HG03378 (cell line): ENCODE results near the gene KCNJ10.

Source experiments
- ATAC-seq: cut with Tn5 transposase; IDR thresholded peaks from one replicate; pipeline ENCODE4 v1.9.1; 2021; ENCODE audit warnings: mild to moderate bottlenecking, moderate library complexity; ENCODE audit not compliant: unreplicated experiment

Gene KCNJ10

DNA sequence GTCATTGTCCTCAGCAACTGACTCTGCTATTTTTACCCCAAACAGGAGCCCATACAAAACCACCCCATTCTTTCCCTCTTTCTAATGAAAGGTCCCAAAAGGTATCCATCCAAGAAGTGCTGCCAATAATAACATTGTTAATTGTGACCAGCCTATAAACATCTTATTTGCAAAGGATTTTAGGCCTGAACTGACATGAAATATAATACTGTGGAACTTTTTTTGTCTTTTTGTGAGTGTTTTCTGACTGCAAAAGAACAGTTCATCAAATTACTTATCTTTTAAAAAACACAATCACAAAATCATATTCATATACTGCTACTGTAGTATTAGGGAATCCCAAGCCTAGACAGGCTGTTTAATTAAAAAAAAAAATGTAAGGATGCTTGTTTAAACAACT lies 41.5 kb downstream of the KCNJ10 start:
- ATAC-seq, result no peak

DNA sequence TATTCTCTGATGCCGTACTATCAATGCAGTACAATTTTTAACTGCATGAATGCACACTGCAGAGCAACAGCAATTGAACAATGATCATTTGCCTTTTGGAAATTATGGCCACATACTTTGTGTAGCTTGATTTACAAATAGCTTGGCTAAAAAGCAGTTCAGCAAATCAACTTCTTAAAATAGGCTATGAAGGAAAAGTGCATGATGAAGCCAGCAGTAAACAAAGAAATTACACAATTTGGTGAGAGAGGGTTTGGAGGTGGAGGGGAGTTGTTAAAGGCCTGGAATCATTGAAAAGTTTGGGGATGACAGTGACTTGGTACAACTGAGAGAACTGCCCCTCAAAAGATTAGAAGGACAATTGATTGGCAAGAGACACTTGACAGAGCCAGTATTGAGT lies 44.6 kb downstream of the KCNJ10 start:
- no peak for ATAC-seq

DNA sequence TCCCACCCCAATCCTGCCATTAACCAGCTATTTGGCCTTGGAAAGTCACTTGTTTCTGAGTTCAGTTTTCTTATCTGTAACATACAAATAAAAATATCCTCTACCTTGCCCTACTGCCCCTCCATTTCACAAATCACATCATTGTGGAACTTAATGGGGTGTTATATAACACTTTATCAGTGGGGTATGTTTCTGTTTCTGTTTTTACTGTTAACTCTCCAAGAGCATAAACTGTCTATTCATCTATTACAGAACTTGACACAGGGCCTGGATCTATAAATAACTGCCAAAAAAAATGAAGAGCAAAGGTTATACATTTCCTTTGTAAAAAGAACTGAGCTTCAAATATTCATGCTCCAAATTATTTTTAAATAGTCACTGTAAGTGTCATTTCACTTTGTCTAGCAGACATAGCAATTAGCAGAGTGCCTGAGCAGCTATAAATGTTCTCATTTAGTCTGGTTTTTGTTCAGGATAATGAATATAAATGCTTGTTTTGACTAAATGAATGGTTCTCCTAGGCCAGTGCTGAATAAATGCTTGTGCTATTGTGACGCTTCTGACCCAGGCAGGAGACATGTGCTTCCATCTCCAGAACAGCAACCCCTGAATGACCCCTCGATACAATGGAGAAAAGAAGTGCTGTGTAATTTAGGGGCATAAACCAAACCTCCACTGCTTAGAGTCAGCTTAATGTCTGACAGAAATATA lies 45.6 kb downstream of the KCNJ10 start:
- ATAC-seq, result no peak

DNA sequence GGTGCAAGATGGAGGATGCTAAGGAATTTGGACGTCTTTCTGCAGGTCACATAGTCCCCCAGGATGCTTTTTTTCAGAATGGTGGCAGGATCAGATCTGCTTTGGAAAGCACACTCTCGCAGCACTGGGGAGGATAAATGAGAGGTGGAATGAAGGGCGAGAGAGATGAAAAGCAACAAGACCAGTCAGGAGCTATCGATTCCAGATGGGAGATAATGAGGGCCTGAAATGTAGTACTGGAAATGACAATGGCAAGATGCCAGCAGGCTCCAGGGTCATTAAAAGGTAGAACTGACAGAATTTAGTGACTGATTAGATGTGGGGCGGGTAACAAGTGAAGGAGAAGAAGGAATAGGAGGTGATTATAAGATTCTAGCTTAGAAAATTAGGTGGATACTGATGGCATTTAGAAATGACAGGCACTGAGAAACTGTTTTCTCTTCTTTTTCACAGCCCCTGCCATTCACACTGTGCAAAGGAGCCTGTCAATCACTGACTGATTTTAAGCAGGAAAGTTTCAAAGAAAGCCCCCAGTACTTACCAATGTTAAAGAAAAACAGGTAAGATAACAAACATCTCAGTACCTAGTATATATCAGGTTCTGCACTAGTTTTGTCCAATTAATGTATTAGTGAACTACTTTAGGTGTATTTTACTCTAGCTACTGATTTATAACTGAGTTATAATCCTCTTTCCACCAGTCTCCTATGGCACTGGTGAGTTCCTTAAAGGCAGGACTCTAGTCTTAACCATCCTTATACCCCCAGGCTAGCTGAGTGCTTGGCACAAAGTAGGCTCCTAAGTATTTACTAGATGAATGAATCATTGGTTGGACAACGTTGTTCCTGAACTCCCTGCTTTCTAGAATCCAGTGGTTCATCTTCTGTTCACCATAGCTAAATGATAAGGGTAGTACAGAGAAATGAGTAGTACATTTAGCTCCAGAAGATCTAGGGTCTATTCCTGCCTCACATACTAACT lies 47.3 kb downstream of the KCNJ10 start:
- no peak for ATAC-seq

DNA sequence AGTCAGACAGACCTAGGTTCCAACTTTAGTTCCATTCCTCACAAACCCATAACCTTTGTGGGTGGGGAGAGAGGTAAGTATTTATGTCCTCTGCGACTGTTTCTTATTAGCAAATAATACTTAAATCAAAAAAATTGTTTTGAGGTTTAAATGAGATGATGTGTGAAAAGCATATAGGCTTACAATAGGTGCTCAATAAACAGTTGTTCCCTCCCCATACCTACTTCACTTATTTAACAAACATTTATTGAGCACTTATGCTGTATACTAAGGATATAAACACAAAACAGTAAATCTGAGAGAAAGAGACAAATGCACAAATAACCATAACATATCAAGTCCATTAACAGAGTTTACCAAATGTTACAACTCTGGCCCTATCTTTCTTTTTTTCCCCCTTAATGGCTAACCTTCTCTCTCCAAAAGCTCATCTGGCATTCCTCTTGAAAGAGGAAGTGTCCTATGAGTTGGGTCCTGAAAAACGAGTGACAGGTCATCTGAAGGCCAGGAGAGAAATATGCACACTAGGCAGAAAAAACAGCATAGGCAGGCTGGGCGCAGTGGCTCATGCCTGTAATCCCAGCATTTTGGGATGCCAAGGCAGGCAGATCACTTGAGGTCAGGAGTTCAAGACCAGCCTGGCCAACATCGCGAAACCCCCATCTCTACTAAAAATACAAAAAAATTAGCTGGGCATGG lies 48.4 kb downstream of the KCNJ10 start:
- ATAC-seq, result no peak

DNA sequence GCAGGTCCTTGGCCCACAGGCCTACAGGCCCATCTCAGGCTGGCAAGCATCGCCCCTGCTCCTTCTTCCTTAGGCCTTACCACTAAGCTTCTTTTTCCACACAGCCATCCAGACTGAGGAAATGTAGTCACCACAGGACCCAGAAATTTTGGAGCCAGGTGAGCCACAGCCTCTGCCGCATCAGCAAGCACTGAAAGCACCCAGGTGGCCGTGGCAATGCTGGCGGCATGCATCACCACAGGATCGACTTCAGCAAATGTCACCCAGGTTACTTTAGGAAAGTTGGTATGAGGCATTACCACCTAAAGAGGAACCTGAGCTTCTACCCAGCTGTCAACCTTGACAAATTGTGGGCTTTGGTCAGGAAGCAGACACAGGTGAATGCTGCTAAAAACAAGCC lies 49.8 kb downstream of the KCNJ10 start:
- ATAC-seq, result no peak

DNA sequence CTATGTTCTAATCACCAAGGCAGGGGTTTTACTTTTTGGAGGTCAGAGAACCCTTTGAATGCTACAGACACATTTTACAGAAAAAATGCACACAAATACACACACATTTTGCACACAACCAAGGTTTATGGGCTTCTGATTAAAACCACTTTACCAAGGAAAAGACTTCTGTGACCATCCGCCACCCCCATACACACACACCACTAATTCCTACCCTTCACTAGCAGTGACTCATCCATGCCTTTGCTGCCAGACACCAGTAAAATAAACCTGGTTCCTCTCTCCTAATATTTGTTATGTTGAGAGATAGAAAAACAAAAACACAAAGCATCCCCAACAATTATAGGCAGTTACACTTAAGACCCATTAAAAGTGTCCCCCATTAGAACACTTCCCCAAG lies 51.1 kb downstream of the KCNJ10 start:
- ATAC-seq, result no peak

DNA sequence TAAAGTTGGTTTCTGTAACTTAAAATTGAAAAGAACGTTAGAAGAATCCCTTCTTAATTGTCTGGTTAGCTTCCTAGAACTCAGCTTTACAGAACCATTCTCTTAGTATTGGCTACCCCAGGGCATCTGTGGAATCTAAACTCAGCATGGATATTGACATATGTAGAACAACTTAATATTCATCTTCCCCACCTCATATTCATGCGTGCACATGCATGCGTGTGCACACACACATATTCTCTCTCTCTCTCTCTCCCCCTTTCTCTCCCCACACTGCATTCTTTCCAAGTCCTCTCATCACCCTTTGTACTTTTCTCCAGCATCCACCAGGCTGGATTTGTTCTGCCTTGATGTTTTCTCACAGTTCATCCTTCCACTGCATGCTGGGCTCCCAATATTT lies 51.6 kb downstream of the KCNJ10 start:
- no peak for ATAC-seq

DNA sequence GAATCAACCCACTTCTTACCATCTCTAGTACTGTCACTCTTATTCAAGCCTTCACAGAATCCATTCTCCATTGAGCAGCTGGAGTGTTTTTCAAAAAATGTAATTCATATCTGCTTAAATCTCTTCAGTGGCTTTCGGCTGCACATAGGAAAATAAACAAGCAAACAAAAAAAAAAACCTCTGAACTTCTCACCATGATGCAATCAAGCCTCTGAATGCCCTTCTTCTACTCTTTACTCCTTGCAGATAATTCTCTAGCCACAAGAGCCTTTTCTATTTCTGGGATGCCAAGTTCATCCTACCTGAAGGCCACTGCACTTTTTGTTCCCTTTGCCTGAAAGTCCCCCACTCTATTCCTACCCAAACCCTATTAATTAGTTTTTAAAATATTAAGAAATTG lies 52.4 kb downstream of the KCNJ10 start:
- no peak for ATAC-seq

DNA sequence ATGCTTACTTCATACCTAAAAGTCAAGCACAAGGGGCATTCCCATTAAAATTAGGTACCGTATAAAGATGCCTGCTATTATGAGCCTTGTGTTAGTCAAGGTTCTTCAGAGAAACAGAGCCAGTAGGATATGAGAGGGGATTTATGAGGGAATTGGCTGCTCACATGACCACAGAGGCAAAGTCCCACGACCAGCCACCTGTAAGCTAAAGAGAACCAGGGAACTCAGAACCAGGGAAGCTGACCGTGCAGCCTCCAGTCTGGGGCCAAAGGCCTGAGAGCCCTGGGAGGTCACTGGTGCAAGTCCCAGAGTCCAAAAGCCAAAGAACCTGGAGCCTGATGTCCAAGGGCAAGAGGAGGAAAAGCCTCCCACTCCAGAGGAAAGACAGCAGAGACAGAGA lies 58.2 kb downstream of the KCNJ10 start:
- ATAC-seq, result no peak

DNA sequence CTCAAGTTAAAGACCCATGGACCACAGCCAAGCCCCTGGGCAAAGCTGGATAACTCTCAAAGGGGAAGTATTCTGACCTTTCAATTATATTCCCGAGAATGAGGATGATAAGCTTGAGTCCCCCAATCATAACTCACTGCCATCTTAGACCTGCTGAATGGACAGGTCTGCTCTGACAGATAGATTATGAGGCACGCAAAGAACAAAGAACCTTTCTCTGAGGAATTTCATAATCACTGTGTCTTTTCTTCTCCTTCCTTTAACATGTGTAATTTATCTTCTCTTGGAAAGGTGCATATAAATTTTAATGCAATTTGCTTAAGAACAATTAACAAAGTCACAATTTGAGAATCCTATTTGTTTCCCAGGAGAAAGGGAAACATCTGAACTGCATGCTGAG lies 60.2 kb downstream of the KCNJ10 start:
- no peak for ATAC-seq

DNA sequence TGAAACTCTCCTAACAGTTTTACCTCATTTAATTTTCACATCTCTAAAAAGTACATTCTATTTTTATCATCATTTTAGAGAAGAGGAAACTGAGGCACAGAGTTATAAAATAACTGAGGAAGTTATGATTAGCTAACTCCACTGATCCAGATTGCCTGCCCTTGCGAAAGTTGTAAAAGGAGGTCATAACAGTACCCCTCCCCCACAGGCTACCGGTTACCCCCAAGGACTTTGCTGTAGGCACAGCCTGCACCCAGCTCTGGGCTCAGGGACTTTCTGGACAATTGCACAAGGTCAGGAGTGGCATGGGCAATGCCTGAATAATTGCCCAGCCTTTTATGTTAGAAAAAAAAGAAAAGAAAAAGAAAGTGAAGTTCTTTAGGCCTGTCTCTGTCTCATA lies 60.9 kb downstream of the KCNJ10 start:
- ATAC-seq, result no peak

DNA sequence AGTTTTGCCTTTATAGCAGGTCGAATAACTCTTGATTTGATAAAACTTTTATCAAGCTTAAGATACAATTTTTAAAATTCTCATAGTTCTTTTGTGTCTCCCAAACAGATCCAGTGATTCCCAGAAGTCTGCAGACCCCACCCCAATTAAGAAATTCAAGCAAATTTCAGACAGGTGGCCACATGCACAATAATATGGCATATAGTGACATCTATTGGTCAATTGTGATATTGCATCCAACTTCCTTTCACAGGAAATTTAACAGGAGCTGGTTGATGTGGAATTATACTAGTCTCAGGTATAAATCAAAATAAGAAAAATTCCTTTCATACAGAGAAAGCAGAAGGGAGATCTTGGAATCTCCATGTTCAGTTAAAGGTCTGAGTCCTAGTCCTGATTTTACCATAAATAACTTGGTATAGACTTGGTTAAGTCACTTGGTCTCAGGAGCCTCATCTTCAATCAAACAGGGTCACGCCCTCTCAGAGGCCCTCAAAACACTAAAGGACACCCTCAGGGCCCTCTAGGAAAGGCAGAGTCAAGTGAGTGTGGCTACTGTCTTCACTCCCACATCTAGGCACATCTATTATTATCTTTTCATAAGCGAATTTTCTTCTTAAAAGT lies 62.3 kb downstream of the KCNJ10 start:
- no peak for ATAC-seq

DNA sequence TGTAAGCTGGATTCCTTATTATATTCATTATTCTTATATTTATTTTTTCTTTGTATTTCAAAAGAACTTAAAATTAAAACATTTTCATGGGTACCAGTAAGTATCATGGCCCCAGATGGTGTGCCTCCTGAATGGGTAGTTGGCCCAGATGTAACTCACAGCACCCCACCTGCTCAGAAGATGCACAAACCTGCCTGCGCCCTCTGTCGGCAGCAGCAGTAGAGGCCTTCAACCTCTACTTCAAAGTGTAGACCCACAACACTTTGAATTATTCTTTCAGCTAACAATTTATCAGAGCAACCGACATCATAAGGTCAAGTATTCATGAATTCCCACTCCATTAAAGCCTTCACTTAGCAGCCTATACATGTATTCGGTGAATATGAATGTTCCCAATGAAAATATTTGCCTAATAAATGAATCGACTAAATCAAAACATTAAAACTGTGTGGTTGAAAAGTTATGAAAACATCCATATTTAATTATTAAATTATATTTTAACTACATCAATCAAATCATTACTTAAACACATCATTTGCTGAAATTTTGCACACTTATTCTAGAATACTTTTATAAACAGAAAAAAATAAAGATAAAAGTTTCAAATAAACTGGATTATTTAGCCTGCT lies 63.5 kb downstream of the KCNJ10 start:
- ATAC-seq, result no peak

DNA sequence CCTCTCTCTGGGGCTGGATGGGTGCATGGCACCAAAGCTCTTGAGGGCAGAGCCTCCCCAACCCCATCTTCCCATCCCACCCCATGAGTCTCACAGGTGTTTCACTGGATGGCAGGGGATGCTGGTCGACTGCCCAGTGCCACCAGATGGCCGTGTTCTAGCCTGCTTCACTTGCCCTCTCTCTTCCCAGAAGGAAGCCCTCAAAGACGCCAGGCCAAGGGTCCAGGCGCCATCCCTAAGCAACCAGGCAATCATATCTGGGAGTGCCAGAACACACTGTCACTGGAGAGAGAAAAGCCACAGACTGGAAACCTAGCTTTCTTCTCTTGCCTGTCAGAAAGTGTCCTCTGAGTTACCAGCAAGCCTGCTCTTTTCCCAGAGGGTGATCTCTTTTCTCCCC lies 64.9 kb downstream of the KCNJ10 start:
- no peak for ATAC-seq

DNA sequence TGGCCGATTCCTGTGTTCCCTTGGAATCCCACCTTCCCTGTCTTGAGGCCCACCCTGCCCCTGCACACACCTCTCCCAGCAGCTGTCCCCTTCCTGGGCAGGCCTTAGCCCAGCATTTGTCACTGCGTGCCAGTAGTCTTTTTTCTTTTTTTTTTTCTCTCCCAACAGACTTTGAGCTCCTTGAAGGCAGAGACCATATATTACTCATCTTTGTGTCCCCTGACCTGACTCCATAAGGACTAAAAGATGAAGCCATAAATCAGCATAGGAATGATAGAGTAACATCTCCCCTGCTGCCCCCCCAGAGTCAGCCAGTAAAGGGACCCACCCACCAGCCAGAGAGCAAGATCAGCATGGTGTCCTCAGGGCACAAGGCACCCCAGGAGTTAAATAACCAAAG lies 65.5 kb downstream of the KCNJ10 start:
- ATAC-seq, result no peak

DNA sequence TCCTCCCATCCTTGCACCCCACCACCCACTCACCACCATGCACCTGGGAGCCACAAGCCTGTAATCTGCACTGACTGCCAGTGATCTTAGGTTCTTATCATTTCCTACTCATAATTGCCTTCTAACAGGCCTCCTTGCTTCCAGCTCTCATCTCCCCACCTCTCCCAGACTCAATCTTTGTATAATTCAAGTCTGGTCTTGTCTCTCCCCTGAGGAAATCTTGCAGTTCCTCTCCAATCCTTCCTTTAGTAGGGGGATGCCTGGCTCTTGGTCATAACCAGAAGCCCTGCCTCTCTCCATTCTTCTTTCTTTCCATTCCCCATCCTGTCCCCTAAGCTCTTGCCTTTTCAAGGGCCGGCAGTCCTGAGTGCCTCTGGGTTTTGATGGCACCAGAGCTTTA lies 66.0 kb downstream of the KCNJ10 start:
- no peak for ATAC-seq

DNA sequence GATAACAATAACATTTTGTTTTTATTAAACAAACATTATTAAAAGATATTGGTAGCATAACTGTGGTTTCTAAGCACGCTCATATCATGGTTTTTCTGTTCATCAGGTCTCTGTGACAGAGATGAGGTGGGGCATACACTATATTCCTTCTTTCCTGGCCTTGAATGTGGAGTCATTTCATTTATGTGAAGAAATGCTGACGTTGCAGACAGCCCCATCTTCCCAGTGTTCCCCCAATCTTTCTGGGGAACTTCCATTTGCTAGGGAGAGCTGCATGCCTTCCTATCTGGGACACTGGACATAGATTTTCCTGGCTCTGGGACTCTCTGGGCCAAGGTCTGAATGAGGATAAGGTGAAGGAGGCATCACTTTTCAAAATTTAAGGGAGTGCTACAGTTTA lies 68.5 kb downstream of the KCNJ10 start:
- no peak for ATAC-seq

DNA sequence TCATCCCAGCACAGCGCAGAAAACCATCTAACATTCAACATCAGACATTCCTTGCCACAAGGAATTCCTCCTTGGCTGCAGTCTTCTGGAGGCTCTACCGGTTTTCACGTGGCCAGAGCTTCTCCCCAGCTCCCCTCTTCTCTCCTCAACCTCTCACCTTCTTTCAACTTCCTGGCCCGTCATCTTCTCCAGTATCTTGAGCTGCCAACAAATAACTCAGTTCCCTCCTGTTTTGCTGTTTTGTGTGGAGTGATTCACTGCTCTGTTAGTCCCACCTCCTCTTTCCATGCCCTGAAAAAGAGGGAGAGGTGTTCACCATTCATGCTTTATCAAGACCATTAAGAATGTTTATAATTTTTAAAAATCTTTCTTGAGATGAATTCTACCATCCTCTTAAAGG lies 70.8 kb downstream of the KCNJ10 start:
- ATAC-seq, result no peak

DNA sequence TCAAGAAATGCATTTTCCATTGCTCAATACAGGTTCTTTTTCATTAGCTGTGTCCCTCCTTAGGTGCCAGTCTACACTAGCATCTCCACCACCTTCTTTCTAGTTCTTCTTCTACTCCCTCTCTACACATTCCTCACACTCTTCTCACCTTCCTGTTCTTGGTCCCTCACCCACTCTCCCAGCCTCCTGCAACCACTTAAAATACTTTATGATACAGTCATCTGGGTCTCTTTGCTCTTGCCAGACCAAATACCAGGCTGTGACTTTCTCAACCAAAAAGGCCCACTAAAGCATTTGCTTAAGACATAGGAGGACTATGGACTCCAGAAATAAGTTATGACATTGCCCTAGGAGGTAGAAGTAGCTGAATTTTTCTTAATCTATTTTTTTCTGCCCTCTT lies 73.3 kb downstream of the KCNJ10 start:
- ATAC-seq, result no peak

DNA sequence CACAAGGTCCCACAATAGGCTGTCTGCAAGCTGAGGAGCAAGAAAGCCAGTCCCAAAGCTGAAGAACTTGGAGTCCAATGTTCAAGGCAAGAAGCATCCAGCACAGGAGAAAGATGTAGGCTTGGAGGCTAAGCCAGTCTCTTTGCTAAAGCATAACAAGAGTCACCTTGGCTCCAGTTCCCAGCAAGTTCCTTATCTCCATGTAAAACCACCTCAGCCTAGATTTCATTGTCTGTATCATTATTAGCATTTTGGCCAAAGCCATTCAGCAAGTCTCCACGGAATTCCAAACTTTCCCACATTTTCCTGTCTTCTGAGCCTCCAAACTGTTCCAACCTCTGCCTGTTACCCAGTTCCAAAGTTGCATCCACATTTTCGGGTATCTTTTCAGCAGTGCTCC lies 75.1 kb downstream of the KCNJ10 start:
- ATAC-seq, result no peak
